GM18868 (cell line): Measurements from ENCODE around the gene SYNPO.

Experiments
- ATAC-seq: cut with Tn5 transposase; IDR thresholded peaks from one replicate; pipeline ENCODE4 v1.9.1; 2021; ENCODE audit warnings: mild to moderate bottlenecking, moderate library complexity; ENCODE audit not compliant: unreplicated experiment

SYNPO gene

DNA sequence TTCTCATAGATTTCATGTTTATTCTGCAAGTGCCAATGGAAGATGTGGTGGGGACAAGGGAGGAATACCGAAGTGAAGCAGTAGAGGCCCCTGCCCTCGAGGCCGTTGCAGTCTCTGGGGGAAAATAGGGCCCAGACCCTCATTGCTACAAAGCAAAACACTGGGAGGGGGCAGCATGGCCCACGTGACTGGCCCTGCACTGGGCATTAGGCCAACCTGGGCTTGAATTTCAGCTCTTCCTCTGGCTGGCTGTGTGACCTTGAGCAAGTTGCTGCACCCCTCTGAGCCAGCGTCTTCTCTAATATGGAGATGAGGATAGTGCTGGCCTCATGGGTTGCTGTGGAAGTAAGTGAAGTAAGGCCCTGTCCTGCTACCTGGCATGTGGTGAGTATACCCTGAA is 709 bp upstream of the SYNPO start:
- no peak for ATAC-seq

DNA sequence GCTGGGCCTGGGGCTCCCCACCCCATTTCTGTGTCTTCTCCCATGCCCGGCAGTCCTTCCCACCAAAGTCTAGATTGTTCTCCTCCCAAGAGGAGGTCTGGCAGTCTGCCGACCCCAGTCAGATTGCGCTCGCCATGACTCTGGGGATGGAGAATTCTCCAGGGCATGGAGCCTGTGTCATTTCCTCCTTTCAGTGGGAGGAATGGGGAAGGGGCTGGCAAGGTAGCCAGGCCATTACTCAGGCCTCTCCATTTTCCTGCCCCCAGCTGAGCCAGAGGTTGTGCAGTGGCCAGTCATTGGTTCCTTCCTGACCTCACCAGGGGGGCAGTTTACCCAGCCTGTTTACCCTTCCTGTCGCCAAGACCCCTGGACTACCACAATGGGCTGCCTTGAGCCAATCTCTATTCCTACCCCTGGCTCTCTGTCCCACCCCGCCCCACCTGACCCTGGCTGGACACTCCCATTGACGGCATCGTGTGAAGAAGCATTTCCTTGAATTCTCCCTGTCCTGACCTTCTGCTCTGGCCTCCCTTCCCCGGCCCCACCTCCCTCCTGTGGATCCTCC is 628 bp downstream of the SYNPO start:
- no peak for ATAC-seq

DNA sequence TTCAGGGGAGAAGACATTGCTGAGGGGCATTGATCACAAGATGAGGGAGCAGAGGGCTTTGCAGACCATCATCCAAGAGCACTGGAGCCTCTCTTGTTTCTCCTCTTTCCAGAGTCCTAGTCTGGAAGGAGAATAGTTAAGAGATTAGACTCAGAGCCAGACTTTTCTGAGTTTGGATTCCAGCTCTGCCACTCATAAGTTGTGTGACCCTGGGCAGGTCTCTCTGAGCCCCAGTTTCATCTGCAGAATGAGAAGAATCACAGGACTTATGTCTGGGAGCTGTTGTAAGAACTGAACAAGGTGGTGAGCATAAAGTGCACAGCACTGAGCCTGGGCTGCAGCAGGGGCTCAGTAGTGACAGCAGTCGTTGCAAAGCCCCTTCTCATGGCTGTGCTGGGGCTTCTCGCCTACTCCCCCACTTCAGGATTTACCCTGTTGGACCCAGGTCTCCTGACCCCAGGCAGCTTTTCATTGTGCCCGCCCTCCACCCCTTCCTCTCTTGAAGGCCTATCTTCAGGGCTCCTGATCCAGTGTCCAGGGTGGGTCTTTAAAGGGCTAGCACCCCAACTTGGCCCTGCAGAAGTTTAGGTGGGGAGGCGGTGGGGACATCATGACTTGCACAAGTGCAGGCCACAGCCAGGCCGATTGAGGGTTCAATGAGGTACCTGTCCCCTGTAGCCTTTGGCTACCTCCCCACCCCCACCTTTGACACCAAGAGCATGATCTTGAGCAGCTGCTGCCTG is 1.5 kb downstream of the SYNPO start:
- ATAC-seq, result no peak

DNA sequence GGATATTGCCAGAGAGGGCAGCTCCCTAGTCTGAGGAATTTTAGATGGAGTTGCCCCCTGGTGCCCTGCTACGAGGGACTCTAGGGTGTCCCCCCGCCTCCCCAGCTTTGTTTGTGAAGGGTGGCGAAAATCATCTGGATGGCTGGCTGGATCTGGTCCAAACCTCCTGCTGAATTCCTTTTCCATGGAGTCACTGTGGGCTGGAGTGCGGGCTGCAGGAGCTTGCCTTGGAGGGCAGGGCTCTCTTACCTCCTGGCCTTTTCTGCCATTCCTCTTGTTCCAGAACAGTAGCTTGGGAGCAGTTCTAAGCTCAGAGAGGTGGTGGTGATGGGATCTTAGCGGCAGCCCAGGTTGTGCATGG is 2.1 kb downstream of the SYNPO start:
- ATAC-seq, result no peak

DNA sequence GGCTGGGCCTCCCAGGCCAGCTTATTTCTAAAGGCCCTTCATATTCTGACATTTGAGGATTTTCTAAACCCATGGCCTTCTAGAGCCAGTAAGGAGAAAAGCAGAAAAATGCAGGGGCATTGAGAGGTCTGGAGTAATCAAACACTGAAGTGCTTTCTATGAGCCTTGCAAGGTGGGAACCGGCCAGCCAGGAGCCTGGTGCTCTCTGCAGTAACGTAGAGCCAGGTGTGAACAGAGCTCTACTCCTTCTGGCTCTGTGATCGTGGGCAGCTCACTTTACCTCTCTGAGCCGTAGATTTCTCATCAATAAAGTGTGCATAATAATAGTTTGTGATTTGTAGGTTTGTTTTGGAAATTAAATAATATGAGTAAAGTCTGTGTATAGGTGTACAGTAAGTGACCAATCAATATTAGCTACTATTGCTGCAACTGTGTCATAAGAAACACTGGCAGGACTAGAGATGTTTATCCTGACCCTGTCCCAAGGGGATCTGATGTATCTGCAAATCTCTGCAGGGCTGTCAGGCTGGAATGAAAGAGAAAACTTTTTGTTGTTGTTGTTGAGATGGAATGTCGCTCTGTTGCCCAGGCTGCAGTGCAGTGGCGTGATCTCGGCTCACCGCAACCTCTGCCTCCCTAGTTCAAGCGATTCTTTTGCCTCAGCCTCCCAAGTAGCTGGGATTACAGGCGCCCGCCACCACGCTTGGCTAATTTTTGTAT is 2.7 kb downstream of the SYNPO start:
- no peak for ATAC-seq

DNA sequence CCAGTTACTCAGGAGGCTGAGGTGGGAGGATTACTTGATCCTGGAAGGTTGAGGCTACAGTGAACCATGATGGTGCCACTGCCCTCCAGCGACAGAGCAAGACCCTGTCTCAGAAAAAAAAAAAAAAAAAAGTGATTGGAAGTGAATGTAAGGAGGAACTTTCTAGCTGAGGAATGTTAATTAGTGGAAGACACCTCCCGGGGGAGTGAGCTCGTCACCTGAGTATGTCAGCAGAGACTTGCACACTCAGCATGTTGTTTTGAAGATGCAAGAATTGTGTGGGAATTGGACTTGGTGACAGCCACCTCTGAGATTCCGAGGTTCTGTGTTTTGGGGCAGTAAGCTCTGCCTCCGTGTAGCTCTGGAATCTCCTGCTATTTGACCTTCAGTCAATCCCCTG is 3.6 kb downstream of the SYNPO start:
- no peak for ATAC-seq

DNA sequence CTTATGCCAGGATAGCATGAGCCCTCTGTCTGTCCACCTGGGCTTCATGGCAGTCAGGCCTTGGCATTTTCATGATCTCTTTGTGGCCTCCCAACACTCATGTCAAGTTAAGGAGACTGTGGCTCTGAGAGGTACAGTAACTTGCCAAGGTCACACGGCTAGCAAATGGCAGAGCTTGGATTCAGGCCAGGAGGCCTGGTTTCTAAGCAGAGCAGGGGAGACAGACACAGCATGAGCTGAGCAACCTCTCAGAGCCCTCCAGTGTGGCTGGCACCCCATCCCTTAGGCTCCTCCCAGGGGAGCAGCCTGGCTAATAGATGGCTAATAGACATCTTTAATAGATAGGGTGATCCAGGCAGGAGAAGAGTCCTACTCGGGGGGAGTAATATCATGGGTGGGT is 4.1 kb downstream of the SYNPO start:
- ATAC-seq, result no peak

DNA sequence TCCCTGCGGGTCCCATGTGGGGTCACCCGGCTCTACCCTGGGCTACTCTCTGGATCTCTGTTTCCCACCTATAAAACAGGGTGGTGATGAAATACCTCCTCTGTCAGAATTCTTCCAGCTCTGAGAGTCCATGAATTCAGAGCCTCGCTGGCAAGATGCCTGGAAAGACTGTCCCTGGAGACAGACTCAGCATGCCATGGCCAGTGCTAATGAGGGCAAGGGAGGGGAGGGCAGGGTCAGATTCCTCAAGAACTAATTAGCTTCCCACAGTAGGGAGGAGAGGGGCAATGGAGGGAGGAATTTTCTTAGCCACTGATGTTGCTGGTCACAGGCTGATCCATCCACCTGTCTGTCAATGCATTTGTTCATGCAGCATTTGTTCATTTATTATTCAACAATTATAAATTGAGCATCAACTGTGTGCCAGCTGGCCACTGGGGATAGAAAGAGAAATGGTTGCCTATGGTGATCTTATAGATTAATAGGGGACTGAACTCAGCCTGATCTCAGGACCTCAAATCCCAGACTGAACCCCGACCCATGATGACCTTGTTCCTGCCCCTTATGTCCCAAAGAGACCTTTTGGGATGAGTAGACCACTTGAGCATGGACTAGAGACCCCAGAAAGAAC is 4.7 kb downstream of the SYNPO start:
- ATAC-seq, result no peak

DNA sequence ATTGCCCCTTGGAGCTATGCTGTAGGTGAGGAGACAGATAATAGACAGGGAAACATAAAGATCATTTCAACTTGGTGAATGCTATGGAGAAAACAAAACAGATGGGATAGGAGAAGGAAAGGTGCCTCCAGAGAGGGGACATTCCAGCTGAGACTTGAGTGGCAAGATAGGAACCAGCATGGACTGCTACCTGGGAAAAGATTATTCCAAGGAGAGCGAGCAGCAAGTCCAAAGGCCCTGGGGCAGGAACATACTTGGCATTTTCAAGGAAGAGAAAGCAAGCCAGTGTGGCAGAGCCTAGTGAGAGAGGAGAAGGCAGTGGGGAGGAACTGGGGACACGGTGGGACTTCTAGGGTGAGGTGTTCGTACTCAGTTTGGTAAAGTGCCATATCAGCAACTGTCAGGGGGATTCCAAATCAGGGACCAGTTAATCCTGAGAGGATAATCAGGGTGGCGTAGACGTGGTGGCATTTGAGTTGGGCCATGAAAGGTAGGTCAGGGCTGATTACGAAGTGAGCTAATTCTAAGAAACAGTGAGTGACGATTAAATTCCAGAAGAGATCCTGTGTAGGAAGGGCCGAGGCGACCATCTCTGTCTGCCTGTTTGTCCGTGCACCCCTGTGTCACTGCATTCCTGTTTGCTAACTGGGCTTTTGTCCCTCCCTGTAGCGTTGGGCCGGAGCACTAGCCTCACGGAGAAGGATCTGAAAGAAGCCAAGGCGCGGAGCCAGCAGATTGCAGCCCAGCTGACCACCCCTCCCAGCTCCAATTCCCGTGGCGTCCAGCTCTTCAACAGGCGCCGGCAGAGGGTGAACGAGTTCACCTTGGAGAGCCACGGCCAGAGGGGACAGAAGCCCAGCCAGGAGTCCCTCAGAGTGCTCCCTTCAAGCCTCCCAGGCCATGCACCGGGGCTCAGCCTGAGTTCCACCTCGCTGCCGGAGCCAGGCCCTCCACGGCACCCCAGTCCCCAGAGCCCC is 7.1 kb downstream of the SYNPO start:
- ATAC-seq, result no peak

DNA sequence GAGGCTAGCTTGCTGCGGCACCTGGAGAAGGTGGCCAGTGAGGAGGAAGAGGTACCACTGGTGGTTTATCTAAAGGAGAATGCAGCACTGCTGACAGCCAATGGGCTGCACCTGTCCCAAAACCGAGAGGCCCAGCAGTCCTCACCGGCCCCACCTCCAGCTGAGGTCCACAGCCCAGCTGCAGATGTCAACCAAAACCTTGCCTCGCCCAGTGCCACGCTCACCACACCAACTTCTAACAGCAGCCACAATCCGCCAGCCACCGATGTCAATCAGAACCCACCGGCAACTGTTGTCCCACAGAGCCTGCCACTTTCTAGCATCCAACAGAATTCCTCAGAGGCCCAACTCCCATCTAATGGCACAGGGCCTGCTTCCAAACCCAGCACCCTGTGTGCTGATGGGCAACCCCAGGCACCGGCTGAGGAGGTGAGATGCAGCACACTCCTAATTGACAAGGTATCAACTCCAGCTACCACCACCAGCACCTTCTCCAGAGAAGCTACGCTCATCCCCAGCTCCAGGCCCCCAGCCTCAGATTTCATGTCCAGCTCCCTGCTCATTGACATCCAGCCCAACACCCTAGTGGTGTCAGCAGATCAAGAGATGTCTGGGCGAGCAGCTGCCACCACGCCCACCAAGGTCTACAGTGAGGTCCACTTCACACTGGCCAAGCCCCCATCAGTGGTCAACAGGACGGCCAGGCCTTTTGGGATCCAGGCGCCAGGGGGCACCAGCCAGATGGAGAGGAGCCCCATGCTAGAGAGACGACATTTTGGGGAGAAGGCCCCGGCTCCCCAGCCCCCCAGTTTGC is 8.0 kb downstream of the SYNPO start:
- no peak for ATAC-seq

DNA sequence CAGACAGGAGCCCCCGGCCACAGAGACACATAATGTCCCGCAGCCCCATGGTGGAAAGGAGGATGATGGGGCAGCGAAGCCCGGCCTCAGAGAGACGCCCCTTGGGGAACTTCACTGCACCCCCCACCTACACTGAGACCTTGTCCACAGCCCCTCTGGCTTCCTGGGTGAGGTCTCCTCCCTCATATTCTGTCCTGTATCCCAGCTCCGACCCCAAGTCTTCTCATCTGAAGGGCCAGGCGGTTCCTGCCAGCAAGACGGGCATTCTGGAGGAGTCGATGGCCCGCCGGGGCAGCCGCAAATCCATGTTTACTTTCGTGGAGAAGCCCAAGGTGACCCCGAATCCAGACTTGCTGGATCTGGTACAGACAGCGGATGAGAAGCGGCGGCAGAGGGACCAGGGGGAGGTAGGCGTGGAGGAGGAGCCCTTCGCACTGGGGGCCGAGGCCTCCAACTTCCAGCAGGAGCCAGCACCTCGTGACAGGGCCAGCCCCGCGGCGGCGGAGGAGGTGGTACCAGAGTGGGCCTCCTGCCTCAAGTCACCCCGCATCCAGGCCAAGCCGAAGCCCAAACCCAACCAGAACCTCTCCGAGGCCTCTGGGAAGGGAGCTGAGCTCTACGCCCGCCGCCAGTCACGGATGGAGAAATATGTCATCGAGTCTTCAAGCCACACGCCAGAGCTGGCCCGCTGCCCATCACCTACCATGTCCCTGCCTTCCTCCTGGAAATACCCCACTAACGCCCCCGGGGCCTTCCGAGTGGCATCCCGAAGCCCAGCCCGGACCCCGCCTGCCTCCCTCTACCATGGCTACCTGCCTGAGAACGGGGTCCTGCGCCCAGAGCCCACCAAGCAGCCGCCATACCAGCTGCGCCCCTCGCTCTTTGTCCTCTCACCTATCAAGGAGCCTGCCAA is 8.9 kb downstream of the SYNPO start:
- no peak for ATAC-seq

DNA sequence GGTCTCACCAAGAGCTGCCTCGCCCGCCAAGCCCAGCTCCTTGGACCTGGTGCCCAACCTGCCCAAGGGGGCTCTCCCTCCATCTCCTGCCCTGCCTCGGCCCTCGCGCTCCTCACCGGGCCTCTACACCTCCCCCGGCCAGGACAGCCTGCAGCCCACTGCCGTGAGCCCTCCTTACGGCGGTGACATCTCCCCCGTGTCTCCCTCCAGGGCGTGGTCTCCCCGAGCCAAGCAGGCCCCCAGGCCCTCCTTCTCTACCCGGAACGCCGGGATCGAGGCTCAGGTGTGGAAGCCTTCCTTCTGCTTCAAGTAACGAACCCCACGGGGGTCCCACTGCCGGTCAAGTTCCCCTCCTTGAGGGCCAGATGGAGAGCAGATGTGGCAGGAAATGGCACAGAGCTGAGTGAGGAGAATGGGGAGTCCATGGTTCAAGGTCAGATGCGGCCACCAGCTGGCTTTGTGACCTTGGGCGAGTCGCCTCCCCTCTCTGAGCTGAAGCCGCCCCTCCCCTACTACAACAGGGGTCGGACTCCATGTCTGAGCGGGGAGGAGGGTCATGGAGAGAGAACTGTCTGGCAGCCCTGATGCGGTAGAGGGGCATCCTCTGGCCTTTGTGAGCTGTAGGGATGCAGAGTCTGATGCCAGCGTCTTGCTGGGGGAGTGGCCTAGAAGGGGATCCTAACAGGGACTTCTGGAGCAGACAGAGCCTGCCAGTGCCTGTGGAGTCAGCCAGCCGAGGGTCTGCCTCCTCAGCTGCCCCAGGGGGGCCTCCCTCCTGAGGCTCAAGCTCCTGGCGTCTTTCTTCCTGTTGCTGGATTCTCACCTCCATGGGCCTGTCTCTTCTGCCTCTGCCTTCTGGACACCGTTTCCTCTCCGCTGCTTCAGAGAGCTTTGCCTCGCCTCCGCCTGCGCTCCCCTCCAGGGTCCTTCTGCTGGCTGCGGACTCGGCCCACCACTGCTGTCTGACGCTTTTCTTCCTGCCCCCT is 9.9 kb downstream of the SYNPO start:
- ATAC-seq, result no peak

DNA sequence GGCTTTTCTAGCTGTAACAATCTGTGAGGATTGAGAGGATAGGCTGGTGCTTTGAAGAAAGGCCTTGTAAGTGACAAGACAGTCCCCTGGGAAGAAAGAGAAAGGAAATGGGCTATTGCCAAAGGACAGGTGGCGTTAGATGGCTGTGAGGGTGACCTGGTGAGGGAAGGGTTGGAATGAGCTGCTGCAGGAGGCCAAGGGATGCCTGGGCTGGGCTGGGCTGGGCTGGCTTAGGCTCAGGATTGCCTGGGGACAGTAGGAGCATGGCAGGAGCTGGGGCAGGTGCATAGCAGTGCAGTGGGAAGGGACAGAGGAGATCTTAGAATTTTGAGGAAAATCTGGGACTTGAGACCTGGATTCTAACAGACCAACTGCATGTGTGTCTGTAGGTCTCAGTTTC is 10.9 kb downstream of the SYNPO start:
- no peak for ATAC-seq

DNA sequence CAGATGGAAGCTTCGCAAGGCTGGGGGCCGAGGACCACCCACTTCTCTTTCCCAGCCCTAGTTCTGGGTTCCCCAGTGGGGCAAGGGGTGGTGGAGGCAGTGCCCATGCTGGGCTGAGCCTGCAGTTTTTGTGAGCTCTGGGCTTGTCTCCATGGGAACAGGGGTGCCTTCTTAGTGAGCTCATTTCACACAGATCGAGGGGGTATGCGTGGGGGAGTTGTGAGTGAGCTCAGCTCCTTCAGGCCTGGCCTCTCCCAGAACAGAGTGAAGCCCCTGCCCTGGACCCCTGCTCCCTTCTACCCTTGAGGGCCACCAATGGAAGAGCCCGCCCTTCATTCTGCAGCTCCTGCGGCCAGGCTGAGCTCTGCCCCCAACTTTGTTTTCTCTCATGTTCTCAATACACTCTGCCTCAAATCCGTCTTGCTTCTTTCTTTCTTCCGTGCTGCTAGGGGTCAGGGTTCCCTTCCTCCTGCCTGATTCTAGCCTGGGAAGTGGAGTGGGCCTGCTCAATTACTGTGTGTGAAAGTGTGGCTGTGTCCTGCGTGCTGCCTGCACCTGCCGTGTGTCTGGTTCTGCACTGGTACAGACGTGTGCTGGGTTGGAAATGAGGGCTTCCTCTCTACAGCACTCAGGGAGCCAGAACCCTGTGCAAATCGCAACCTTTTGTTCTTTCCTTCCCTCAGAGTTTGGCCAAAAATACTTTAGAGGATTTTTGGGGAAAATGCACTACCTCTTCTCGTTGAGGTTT is 11.6 kb downstream of the SYNPO start:
- no peak for ATAC-seq

DNA sequence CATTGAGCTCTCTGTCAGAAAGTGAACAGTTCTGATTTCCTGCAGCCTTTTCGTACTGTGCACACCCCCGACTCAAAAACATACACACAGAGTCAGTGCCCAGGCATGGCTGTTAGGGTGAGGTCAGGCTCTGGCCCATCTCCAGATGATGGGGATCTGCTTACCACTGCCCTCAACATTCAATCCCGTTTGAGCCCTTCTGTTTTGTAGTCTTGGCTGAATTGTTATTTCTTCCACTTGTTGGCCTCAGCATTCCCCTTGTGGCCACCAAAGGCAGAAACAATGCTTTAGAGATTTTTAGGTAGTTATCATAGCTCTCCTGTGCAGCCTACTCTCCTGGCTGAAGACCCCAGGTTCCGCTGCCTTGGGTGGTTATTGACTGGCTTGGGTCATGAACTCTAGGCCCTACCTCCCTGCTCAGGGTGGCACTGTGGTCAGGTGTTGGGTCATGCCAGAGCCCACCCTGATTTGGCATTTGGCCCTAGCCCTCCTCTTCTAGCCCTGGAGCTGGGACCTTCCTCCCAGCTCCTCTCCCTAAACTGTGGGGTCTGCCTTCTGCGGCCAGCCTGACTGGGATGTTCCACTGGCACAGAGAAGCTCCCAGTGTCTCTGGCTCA is 12.8 kb downstream of the SYNPO start:
- ATAC-seq, result no peak

DNA sequence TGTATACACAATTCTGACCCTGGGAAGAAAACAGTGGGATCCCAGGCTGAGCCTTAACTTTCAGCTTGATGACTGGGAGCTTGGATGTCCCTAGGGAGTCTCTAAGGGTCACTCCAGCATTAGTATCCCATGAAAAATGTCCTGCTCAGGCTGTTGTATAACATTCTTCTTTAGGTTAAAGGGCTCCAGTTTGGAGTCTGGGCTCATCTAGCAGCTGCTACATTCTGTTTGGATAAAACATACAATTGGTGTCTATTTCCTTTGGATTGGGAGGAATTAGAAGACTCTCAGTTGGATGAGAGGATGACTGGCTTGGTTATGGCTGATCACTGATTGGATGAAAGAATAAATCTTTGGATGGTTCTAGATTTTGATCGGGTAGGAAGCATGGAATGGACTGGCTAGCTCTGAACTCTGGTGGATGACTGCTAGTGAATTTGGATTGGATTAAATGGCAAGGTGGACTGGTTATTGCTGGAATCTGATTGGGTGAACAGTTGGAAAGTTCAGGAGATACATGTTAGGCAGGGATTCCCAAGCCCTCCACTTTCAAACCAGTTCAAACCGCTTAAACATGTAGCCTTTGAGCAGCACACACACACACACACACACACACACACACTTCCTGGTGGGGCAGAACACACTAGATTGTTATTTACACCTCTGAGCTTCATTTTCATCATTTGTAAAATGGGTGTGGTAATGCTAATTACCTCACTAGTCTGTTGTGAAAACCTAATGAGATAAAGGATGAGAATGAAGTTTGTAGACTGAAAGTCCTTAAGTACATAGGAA is 13.5 kb downstream of the SYNPO start:
- no peak for ATAC-seq
